PFSK-1 (cell line): ENCODE results near the gene TCF12.

Experiments used
- FOXP2 ChIP-seq: optimal IDR thresholded peaks from 2 replicates; pipeline ENCODE3; 2011; ENCODE audit warnings: borderline replicate concordance, control low read depth, inconsistent platforms; ENCODE audit not compliant: insufficient read depth; ENCODE audit errors: extremely low read length, extremely low read depth
- POLR2AphosphoS5 ChIP-seq: IDR thresholded peaks from 2 replicates; pipeline ENCODE4 v1.6.1; 2012; ENCODE audit warnings: low read depth, mild to moderate bottlenecking, control low read depth, low read length, moderate library complexity
- REST ChIP-seq, 2 experiments: IDR thresholded peaks; 2 replicates each; pipeline versions ENCODE4 v1.6.1 to v1.8.0; 2011 to 2012; ENCODE audit warnings: low read depth in 2 of 2, low read length in 2 of 2, control low read depth in 1 of 2, inconsistent platforms in 1 of 2, mild to moderate bottlenecking in 1 of 2, moderate library complexity in 1 of 2; ENCODE audit not compliant: insufficient read depth in 1 of 2
- SIN3A ChIP-seq: IDR thresholded peaks from 2 replicates; pipeline ENCODE4 v1.6.1; 2012; ENCODE audit warnings: mild to moderate bottlenecking, low read length, moderate library complexity, borderline replicate concordance; ENCODE audit not compliant: insufficient read depth
- TAF1 ChIP-seq: IDR thresholded peaks from 2 replicates; pipeline ENCODE4 v1.6.1; 2012; ENCODE audit warnings: low read length, control low read depth, borderline replicate concordance; ENCODE audit not compliant: insufficient read depth

The TCF12 gene

GRCh38 chr15:57287123-57287521, 368.7 kb downstream of the TCF12 start:
- TF ChIP-seq TAF1 (no peak), POLR2AphosphoS5 (no peak), SIN3A (no peak)

- TF ChIP-seq TAF1 (no peak), SIN3A (no peak), POLR2AphosphoS5 (no peak), FOXP2 (no peak), REST (IDR thresholded peaks at IDR 0.05; ENCODE audit: insufficient read depth in 1 of 2, low read depth in 2 of 2, low read length in 2 of 2) (no peak)
Observed at GRCh38 chr15:57288926-57289580, 370.6 kb downstream of the TCF12 start.

GRCh38 chr15:57290187-57290586, 371.7 kb downstream of the TCF12 start:
- no peak for TF ChIP-seq FOXP2
- no peak for TF ChIP-seq POLR2AphosphoS5
- no peak for TF ChIP-seq TAF1
- TF ChIP-seq SIN3A: no peak
- no peak for TF ChIP-seq REST (IDR thresholded peaks at IDR 0.05; ENCODE audit: insufficient read depth in 1 of 2, low read depth in 2 of 2, low read length in 2 of 2)

- TF ChIP-seq TAF1 (no peak), FOXP2 (no peak), POLR2AphosphoS5 (peak; percentile 45; the same call in 1 of the 2 replicates), REST (IDR thresholded peaks at IDR 0.05; ENCODE audit: insufficient read depth in 1 of 2, low read depth in 2 of 2, low read length in 2 of 2) (no peak), SIN3A (no peak)
Observed at GRCh38 chr15:57290826-57291225, 372.4 kb downstream of the TCF12 start.

GRCh38 chr15:57296473-57297162, 378.2 kb downstream of the TCF12 start:
- TF ChIP-seq SIN3A (no peak), REST (IDR thresholded peaks at IDR 0.05; ENCODE audit: insufficient read depth in 1 of 2, low read depth in 2 of 2, low read length in 2 of 2) (no peak), TAF1 (no peak)
